HK-2 (cell line): ENCODE results near the gene ZDHHC16.
"Not testable (repeated sequence)": the region's sequence is repeated elsewhere in the genome, so short reads cannot be mapped to it uniquely, and the experiment has no call there.

Experiments used
- DNase-seq: peaks from one replicate; pipeline ENCODE4 v3.0.0-alpha.2; 2018; ENCODE audit not compliant: unreplicated experiment

The ZDHHC16 gene

GRCh38 chr10:97445722-97446639, at the start of gene ZDHHC16, which contains the start of gene EXOSC1:
Gene ZDHHC16 (plus strand): TSS chr10:97446175. CDS start chr10:97451676, 5,501 bp downstream.
Gene EXOSC1 (minus strand): TSS chr10:97446006. CDS start chr10:97445985, 21 bp downstream.
- peak; percentile 96 for DNase-seq

GRCh38 chr10:97399843-97400545, 46.0 kb upstream of the ZDHHC16 start:
- peak; percentile 58 for DNase-seq

- DNase-seq: peak; percentile 86
Observed at GRCh38 chr10:97400665-97401454, 45.1 kb upstream of the ZDHHC16 start, which contains the start of gene RRP12. Gene RRP12 (minus strand): TSS chr10:97401340. CDS start chr10:97401231, 109 bp downstream.

GRCh38 chr10:97401455-97401919, 44.5 kb upstream of the ZDHHC16 start:
- DNase-seq: no peak

GRCh38 chr10:97404044-97404443, 41.9 kb upstream of the ZDHHC16 start:
- no peak for DNase-seq

- DNase-seq: no peak
Observed at GRCh38 chr10:97406064-97406463, 39.9 kb upstream of the ZDHHC16 start.

GRCh38 chr10:97406483-97406882, 39.5 kb upstream of the ZDHHC16 start:
- not testable (repeated sequence) for DNase-seq

GRCh38 chr10:97407211-97407951, 38.6 kb upstream of the ZDHHC16 start:
- peak; percentile 83 for DNase-seq

GRCh38 chr10:97407952-97408248, 38.1 kb upstream of the ZDHHC16 start:
- no peak for DNase-seq

GRCh38 chr10:97408496-97408992, 37.4 kb upstream of the ZDHHC16 start:
- DNase-seq: no peak

GRCh38 chr10:97411406-97411805, 34.6 kb upstream of the ZDHHC16 start:
- peak; percentile 77 for DNase-seq

- DNase-seq: peak; percentile 77
Observed at GRCh38 chr10:97412891-97413304, 33.1 kb upstream of the ZDHHC16 start.

- DNase-seq: no peak
Observed at GRCh38 chr10:97416565-97416964, 29.4 kb upstream of the ZDHHC16 start.

GRCh38 chr10:97423757-97424098, 22.2 kb upstream of the ZDHHC16 start:
- DNase-seq: not testable (repeated sequence)

- DNase-seq: peak; percentile 99
Observed at GRCh38 chr10:97425964-97426775, 19.8 kb upstream of the ZDHHC16 start, which contains the start of gene PGAM1. Gene PGAM1 (plus strand): TSS chr10:97426191. CDS start chr10:97426308, 117 bp downstream.

- DNase-seq: no peak
Observed at GRCh38 chr10:97426776-97427570, 19.0 kb upstream of the ZDHHC16 start.

GRCh38 chr10:97427571-97428179, 18.3 kb upstream of the ZDHHC16 start:
- DNase-seq: peak; percentile 65

- no peak for DNase-seq
Observed at GRCh38 chr10:97428572-97428981, 17.4 kb upstream of the ZDHHC16 start.

- DNase-seq: no peak
Observed at GRCh38 chr10:97434055-97434454, 11.9 kb upstream of the ZDHHC16 start.
